ENCODE measurements around the gene EPN3. TPM values are rescaled to one million over a fixed set of nuclear protein-coding genes. Genes with fewer than 3 reads are reported as not detected.

Gene EPN3
- total RNA-seq, 1 donor from 2014 or later: not detected

GRCh38 chr17:50584116-50584515, 51.6 kb downstream of the EPN3 start:
- Histone ChIP-seq H3K27me3 (ENCODE audit: control insufficient read depth in 3 of 3, insufficient read depth in 3 of 3, low read length in 3 of 3) (peaks cover 0 to 5% (median 0%) of the 10 kb centered on the region in 3 donors), H3K27ac (ENCODE audit: low read depth, low read length) (no peak overlapping the region), H3K36me3 (ENCODE audit: control insufficient read depth in 3 of 3, insufficient read depth in 3 of 3, low read length in 3 of 3) (no peaks in the 10 kb centered on the region), H3K9ac (ENCODE audit: low read depth in 1 of 3, low read length in 3 of 3) (no peak overlapping the region), H3K4me1 (ENCODE audit: control insufficient read depth in 3 of 3, insufficient read depth in 3 of 3, low read length in 3 of 3) (peaks cover 11 to 13% (median 12%) of the 10 kb centered on the region in 3 donors), H3K9me3 (ENCODE audit: control insufficient read depth in 3 of 3, low read length in 3 of 3) (no peaks in the 10 kb centered on the region), H3K4me3 (ENCODE audit: low read length in 3 of 3) (no peak overlapping the region)

DNA sequence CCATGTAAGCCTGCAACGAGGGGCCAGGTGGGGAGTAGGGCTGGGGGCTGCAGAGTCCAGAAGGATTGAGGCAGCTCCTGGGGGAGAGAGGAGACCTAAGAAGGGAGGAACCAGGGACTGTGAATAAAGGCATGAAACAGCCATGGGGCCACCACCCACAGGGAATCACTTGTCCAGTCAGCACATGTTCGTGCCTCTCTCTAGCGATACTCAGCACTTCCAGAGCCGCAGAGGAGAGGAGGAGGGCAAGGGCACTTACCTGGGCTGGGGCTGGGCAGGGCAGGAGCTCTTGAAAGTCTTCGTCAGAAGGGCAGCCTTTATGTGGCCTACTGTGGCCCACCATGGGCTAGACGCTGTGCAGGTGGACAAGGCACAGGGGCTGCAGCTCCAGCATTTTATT, 52.2 kb downstream of the EPN3 start:
- Histone ChIP-seq H3K9me3 (ENCODE audit: control insufficient read depth in 3 of 3, low read length in 3 of 3) (no peaks in the 10 kb centered on the region), H3K4me1 (ENCODE audit: control insufficient read depth in 3 of 3, insufficient read depth in 3 of 3, low read length in 3 of 3) (peaks cover 17 to 19% (median 19%) of the 10 kb centered on the region in 3 donors), H3K27ac (ENCODE audit: low read depth, low read length) (no peak overlapping the region), H3K36me3 (ENCODE audit: control insufficient read depth in 3 of 3, insufficient read depth in 3 of 3, low read length in 3 of 3) (no peaks in the 10 kb centered on the region), H3K9ac (ENCODE audit: low read depth in 1 of 3, low read length in 3 of 3) (no peak overlapping the region), H3K4me3 (ENCODE audit: low read length in 3 of 3) (no peak overlapping the region), H3K27me3 (ENCODE audit: control insufficient read depth in 3 of 3, insufficient read depth in 3 of 3, low read length in 3 of 3) (peaks cover 0 to 5% (median 0%) of the 10 kb centered on the region in 3 donors)

DNA sequence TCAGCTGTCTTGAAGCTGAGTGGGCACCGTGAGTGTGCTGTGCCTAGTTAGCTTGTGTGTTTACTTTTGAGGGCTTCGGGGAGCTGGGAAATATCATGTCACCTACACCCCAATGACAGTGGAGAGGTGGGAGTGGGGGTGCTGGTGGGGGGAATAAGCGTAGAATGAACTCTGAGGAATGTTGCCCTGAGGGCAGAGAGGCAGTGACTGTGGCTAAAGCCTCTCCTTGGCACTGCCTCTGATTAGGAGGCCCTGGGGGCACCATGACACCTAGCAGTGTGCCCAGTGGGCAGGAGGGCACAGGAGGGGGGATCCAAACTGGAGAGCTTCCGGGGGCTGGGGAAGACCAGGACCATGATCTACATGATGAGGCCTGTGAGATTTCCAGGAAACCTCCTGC, 52.8 kb downstream of the EPN3 start:
- no peaks in the 10 kb centered on the region for H3K9me3 ChIP-seq (ENCODE audit: control insufficient read depth in 3 of 3, low read length in 3 of 3)
- H3K36me3 ChIP-seq (ENCODE audit: control insufficient read depth in 3 of 3, insufficient read depth in 3 of 3, low read length in 3 of 3): no peaks in the 10 kb centered on the region
- no peak overlapping the region for H3K9ac ChIP-seq (ENCODE audit: low read depth in 1 of 3, low read length in 3 of 3)
- no peak overlapping the region for H3K4me3 ChIP-seq (ENCODE audit: low read length in 3 of 3)
- H3K4me1 ChIP-seq (ENCODE audit: control insufficient read depth in 3 of 3, insufficient read depth in 3 of 3, low read length in 3 of 3): peaks cover 23 to 25% (median 25%) of the 10 kb centered on the region in 3 donors
- no peak overlapping the region for H3K27ac ChIP-seq (ENCODE audit: low read depth, low read length)
- no peaks in the 10 kb centered on the region for H3K27me3 ChIP-seq (ENCODE audit: control insufficient read depth in 3 of 3, insufficient read depth in 3 of 3, low read length in 3 of 3)

DNA sequence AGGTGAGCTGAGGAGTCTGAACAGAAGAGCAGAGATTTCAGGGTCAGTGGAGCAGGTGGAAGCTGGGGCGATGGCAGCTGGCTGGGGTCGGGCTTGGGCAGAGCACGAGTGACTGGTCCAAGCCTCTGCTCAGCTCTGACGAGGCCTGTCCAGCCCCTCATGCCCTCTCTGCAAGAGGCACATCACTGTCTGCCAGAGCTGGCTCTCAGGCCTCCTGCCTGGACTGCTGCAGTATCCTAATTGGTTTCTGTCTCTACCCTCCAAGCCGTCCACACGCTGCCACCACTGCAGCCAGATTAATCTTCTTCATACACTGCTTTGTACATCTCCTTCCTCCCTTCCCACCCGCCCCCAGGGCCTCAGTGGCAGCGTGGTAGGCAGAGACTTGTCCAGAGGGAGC, 53.4 kb downstream of the EPN3 start:
- Histone ChIP-seq H3K36me3 (ENCODE audit: control insufficient read depth in 3 of 3, insufficient read depth in 3 of 3, low read length in 3 of 3) (no peaks in the 10 kb centered on the region), H3K4me1 (ENCODE audit: control insufficient read depth in 3 of 3, insufficient read depth in 3 of 3, low read length in 3 of 3) (peaks cover 24 to 28% (median 26%) of the 10 kb centered on the region in 3 donors), H3K9ac (ENCODE audit: low read depth in 1 of 3, low read length in 3 of 3) (no peak overlapping the region), H3K4me3 (ENCODE audit: low read length in 3 of 3) (no peak overlapping the region), H3K27ac (ENCODE audit: low read depth, low read length) (no peak overlapping the region), H3K27me3 (ENCODE audit: control insufficient read depth in 3 of 3, insufficient read depth in 3 of 3, low read length in 3 of 3) (no peaks in the 10 kb centered on the region), H3K9me3 (ENCODE audit: control insufficient read depth in 3 of 3, low read length in 3 of 3) (no peaks in the 10 kb centered on the region)

- H3K27ac ChIP-seq (ENCODE audit: low read depth, low read length): no peak overlapping the region
- no peaks in the 10 kb centered on the region for H3K9me3 ChIP-seq (ENCODE audit: control insufficient read depth in 3 of 3, low read length in 3 of 3)
- peaks cover 24 to 28% (median 26%) of the 10 kb centered on the region in 3 donors for H3K4me1 ChIP-seq (ENCODE audit: control insufficient read depth in 3 of 3, insufficient read depth in 3 of 3, low read length in 3 of 3)
- no peaks in the 10 kb centered on the region for H3K36me3 ChIP-seq (ENCODE audit: control insufficient read depth in 3 of 3, insufficient read depth in 3 of 3, low read length in 3 of 3)
- no peaks in the 10 kb centered on the region for H3K27me3 ChIP-seq (ENCODE audit: control insufficient read depth in 3 of 3, insufficient read depth in 3 of 3, low read length in 3 of 3)
- H3K9ac ChIP-seq (ENCODE audit: low read depth in 1 of 3, low read length in 3 of 3): no peak overlapping the region
- no peak overlapping the region for H3K4me3 ChIP-seq (ENCODE audit: low read length in 3 of 3)
Observed at GRCh38 chr17:50586421-50587247, 54.1 kb downstream of the EPN3 start.

- Histone ChIP-seq H3K27me3 (ENCODE audit: control insufficient read depth in 3 of 3, insufficient read depth in 3 of 3, low read length in 3 of 3) (no peaks in the 10 kb centered on the region), H3K9me3 (ENCODE audit: control insufficient read depth in 3 of 3, low read length in 3 of 3) (no peaks in the 10 kb centered on the region), H3K27ac (ENCODE audit: low read depth, low read length) (no peak overlapping the region)
Observed at GRCh38 chr17:50587571-50587970, 55.0 kb downstream of the EPN3 start.

GRCh38 chr17:50588391-50589049, 56.0 kb downstream of the EPN3 start:
- H3K4me1 ChIP-seq (ENCODE audit: control insufficient read depth in 3 of 3, insufficient read depth in 3 of 3, low read length in 3 of 3): peaks cover 16 to 20% (median 18%) of the 10 kb centered on the region in 3 donors
- H3K27ac ChIP-seq (ENCODE audit: low read depth, low read length): no peak overlapping the region
- peak overlapping the region in 1 of 3 donors; percentile 20 for H3K9ac ChIP-seq (ENCODE audit: low read depth in 1 of 3, low read length in 3 of 3)
- H3K27me3 ChIP-seq (ENCODE audit: control insufficient read depth in 3 of 3, insufficient read depth in 3 of 3, low read length in 3 of 3): no peaks in the 10 kb centered on the region
- no peak overlapping the region for H3K4me3 ChIP-seq (ENCODE audit: low read length in 3 of 3)
- no peaks in the 10 kb centered on the region for H3K36me3 ChIP-seq (ENCODE audit: control insufficient read depth in 3 of 3, insufficient read depth in 3 of 3, low read length in 3 of 3)
- H3K9me3 ChIP-seq (ENCODE audit: control insufficient read depth in 3 of 3, low read length in 3 of 3): no peaks in the 10 kb centered on the region

More at GRCh38 chr17:50587571-50587970, 55.0 kb downstream of the EPN3 start:
- no peak overlapping the region for H3K9ac ChIP-seq (ENCODE audit: low read depth in 1 of 3, low read length in 3 of 3)
- no peaks in the 10 kb centered on the region for H3K36me3 ChIP-seq (ENCODE audit: control insufficient read depth in 3 of 3, insufficient read depth in 3 of 3, low read length in 3 of 3)
- peaks cover 21 to 24% (median 22%) of the 10 kb centered on the region in 3 donors for H3K4me1 ChIP-seq (ENCODE audit: control insufficient read depth in 3 of 3, insufficient read depth in 3 of 3, low read length in 3 of 3)
- H3K4me3 ChIP-seq (ENCODE audit: low read length in 3 of 3): no peak overlapping the region

- H3K9me3 ChIP-seq (ENCODE audit: control insufficient read depth in 3 of 3, low read length in 3 of 3): no peaks in the 10 kb centered on the region
- no peaks in the 10 kb centered on the region for H3K36me3 ChIP-seq (ENCODE audit: control insufficient read depth in 3 of 3, insufficient read depth in 3 of 3, low read length in 3 of 3)
- H3K27ac ChIP-seq (ENCODE audit: low read depth, low read length): peak overlapping the region; percentile 49
- peaks cover 16 to 20% (median 18%) of the 10 kb centered on the region in 3 donors for H3K4me1 ChIP-seq (ENCODE audit: control insufficient read depth in 3 of 3, insufficient read depth in 3 of 3, low read length in 3 of 3)
- no peak overlapping the region for H3K4me3 ChIP-seq (ENCODE audit: low read length in 3 of 3)
- H3K27me3 ChIP-seq (ENCODE audit: control insufficient read depth in 3 of 3, insufficient read depth in 3 of 3, low read length in 3 of 3): no peaks in the 10 kb centered on the region
- peak overlapping the region in 1 of 3 donors; percentile 20 for H3K9ac ChIP-seq (ENCODE audit: low read depth in 1 of 3, low read length in 3 of 3)
Observed at GRCh38 chr17:50589095-50589705, 56.7 kb downstream of the EPN3 start.

DNA sequence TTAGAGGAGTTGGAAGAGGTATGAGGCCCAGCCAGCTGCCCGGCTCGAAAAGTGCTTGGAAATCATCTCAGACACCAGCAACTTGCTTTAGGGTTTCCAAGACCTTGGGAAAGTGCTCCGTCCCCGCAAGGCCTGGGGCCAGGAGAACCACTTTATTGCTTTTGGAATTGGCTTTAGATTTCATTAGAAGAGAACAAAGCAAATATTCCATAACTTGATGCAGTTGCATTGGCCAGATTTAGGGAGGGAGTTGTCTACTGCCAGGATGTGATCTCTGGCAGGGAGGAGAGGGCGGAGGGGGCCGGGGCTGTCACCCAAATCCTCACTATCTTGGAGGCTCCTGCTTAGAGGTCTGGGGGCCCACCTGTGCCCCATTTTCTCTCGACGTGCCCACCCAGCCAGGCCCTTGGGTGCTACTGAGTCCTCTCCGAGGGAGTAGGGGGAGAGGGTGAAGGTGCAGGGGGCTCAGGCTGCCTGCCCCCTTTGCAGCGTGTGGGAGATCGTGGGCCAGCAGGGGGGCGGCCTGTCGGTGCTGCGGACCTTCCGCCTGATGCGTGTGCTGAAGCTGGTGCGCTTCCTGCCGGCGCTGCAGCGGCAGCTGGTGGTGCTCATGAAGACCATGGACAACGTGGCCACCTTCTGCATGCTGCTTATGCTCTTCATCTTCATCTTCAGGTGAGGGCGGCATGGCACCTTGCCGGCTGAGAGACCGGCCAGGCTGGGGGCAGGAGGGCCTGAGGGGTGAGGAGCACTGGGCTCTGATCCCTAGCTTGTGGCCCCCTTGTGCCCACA, 58.6 kb downstream of the EPN3 start:
- no peak overlapping the region for H3K4me3 ChIP-seq (ENCODE audit: low read length in 3 of 3)
- H3K27me3 ChIP-seq (ENCODE audit: control insufficient read depth in 3 of 3, insufficient read depth in 3 of 3, low read length in 3 of 3): no peaks in the 10 kb centered on the region
- no peak overlapping the region for H3K27ac ChIP-seq (ENCODE audit: low read depth, low read length)
- no peaks in the 10 kb centered on the region for H3K9me3 ChIP-seq (ENCODE audit: control insufficient read depth in 3 of 3, low read length in 3 of 3)
- no peaks in the 10 kb centered on the region for H3K36me3 ChIP-seq (ENCODE audit: control insufficient read depth in 3 of 3, insufficient read depth in 3 of 3, low read length in 3 of 3)
- peaks cover 16 to 20% (median 18%) of the 10 kb centered on the region in 3 donors for H3K4me1 ChIP-seq (ENCODE audit: control insufficient read depth in 3 of 3, insufficient read depth in 3 of 3, low read length in 3 of 3)
- no peak overlapping the region for H3K9ac ChIP-seq (ENCODE audit: low read depth in 1 of 3, low read length in 3 of 3)
